A673 (cell line): ENCODE measurements around the gene NKD1. TPM values are rescaled to one million over a fixed set of nuclear protein-coding genes. Genes with fewer than 3 reads are reported as not detected.

Source experiments
- BruUV-seq: library from RNA; stranded (reverse); fragments of 400-500 nt; replicated peaks from 2 replicates; lab custom pipeline; 2021; lab: Mats Ljungman, UMichigan
- CTCF ChIA-PET: fragments of 300-600 bp; sonication (Branson Sonifier 250); formaldehyde crosslinking; loops from one replicate; lab custom pipeline; 2022; ENCODE audit warnings: antibody characterized with exemption; lab: Charles Lee
- POLR2A ChIA-PET: fragments of 300-600 bp; sonication (Branson Sonifier 250); formaldehyde crosslinking; loops from one replicate; lab custom pipeline; 2022; ENCODE audit warnings: antibody characterized with exemption; ENCODE audit not compliant: low non-redundant PET; lab: Charles Lee
- DNase-seq: peaks from one replicate; pipeline ENCODE4 v3.0.0-alpha.2; 2015; ENCODE audit warnings: low spot score
- H3K27ac ChIP-seq: fragments of 200-600 bp; sonication (generic); 2 replicates; pipeline ENCODE4 v1.5.1; 2016; ENCODE audit warnings: mixed run types, low read depth, mild to moderate bottlenecking, mixed read lengths, antibody characterized with exemption, low read length; ENCODE audit not compliant: poor library complexity, severe bottlenecking
- H3K27me3 ChIP-seq: fragments of 200-600 bp; sonication (generic); replicated peaks from 2 replicates; pipeline ENCODE4 v1.6.1; 2017; ENCODE audit warnings: mixed run types, low read depth, mild to moderate bottlenecking, mixed read lengths, antibody characterized with exemption, low read length; ENCODE audit not compliant: insufficient read depth, poor library complexity
- H3K36me3 ChIP-seq: fragments of 200-600 bp; sonication (generic); 2 replicates; pipeline ENCODE4 v1.6.1; 2016; ENCODE audit warnings: mixed run types, mild to moderate bottlenecking, mixed read lengths, antibody characterized with exemption, low read length; ENCODE audit not compliant: insufficient read depth, poor library complexity, severe bottlenecking
- H3K4me1 ChIP-seq: fragments of 200-600 bp; sonication (generic); 2 replicates; pipeline ENCODE4 v1.6.1; 2017; ENCODE audit warnings: mixed run types, mild to moderate bottlenecking, mixed read lengths, antibody characterized with exemption, low read length; ENCODE audit not compliant: insufficient read depth, poor library complexity, severe bottlenecking
- H3K4me3 ChIP-seq: fragments of 200-600 bp; sonication (generic); 2 replicates; pipeline ENCODE4 v1.5.1; 2016; ENCODE audit warnings: low read depth, mixed run types, mild to moderate bottlenecking, mixed read lengths, low read length; ENCODE audit not compliant: poor library complexity, severe bottlenecking
- H3K9me3 ChIP-seq: fragments of 200-600 bp; sonication (generic); 2 replicates; pipeline ENCODE4 v1.6.1; 2016; ENCODE audit warnings: mixed run types, low read depth, mild to moderate bottlenecking, mixed read lengths, antibody characterized with exemption, low read length; ENCODE audit not compliant: poor library complexity, severe bottlenecking
- CTCF ChIP-seq: fragments of 300-800, 200-600 bp; sonication (generic); conservative IDR thresholded peaks from 2 replicates; pipeline ENCODE4 v1.5.1; 2017; ENCODE audit warnings: low read depth, mild to moderate bottlenecking, antibody characterized with exemption, low read length, moderate library complexity, mixed read lengths
- EZH2 ChIP-seq: fragments of 200-600 bp; sonication (generic); IDR thresholded peaks from 2 replicates; pipeline ENCODE4 v1.6.1; 2017; ENCODE audit warnings: borderline replicate concordance, low read depth, mild to moderate bottlenecking, mixed read lengths, antibody characterized with exemption, low read length; ENCODE audit not compliant: poor library complexity, severe bottlenecking
- intact Hi-C: fragments of 100-400 bp; cut with micrococcal nuclease; formaldehyde crosslinking; loops from one replicate; pipeline ENCODE4 v1.10.0; 2022; ENCODE audit not compliant: unreplicated experiment
- total RNA-seq: library from RNA; stranded (reverse); gene quantifications from 2 replicates; pipeline ENCODE4 v1.2.3, GENCODE V29; 2021

NKD1 gene
- total RNA-seq, 1 experiment from 2014 or later = 1.1 TPM

GRCh38 chr16:50525716-50526115 is 22.5 kb upstream of the NKD1 start:
- Histone ChIP-seq H3K36me3 (no peaks in the 10 kb centered on the region), H3K27me3 (peaks cover 25% of the 10 kb centered on the region), H3K4me3 (no peak overlapping the region), H3K4me1 (no peaks in the 10 kb centered on the region), H3K27ac (no peak overlapping the region), H3K9me3 (peaks cover 5% of the 10 kb centered on the region)
- ChIA-PET POLR2A (no interaction called here), CTCF (no interaction called here)
- no TSS peak for BruUV-seq
- intact Hi-C loops = no loop called here
- DNase-seq = no peak
- TF ChIP-seq EZH2 (no peak), CTCF (no peak)

- H3K9me3 ChIP-seq = peaks cover 5% of the 10 kb centered on the region
- H3K4me3 ChIP-seq = no peak overlapping the region
- H3K27me3 ChIP-seq = peaks cover 19% of the 10 kb centered on the region
- intact Hi-C loops = no loop called here
- DNase-seq = no peak
- no peaks in the 10 kb centered on the region for H3K4me1 ChIP-seq
- no TSS peak for BruUV-seq
- H3K36me3 ChIP-seq = no peaks in the 10 kb centered on the region
- ChIA-PET CTCF (no interaction called here), POLR2A (no interaction called here)
- H3K27ac ChIP-seq = no peak overlapping the region
- TF ChIP-seq EZH2 (no peak), CTCF (no peak)
These were observed 21.9 kb upstream of the NKD1 start for GRCh38 chr16:50526249-50526648.

GRCh38 chr16:50526796-50527195 is 21.4 kb upstream of the NKD1 start:
- Histone ChIP-seq H3K9me3 (peaks cover 5% of the 10 kb centered on the region), H3K4me3 (no peak overlapping the region), H3K27me3 (peaks cover 16% of the 10 kb centered on the region), H3K27ac (no peak overlapping the region), H3K36me3 (no peaks in the 10 kb centered on the region), H3K4me1 (no peaks in the 10 kb centered on the region)
- no TSS peak for BruUV-seq
- intact Hi-C loops = no loop called here
- no peak for DNase-seq
- TF ChIP-seq CTCF (no peak), EZH2 (no peak)
- ChIA-PET POLR2A (no interaction called here), CTCF (no interaction called here)
